HT1080 (cell line): ENCODE data around the gene WDR33. TPM values are rescaled to one million over a fixed set of nuclear protein-coding genes. Genes with fewer than 3 reads are reported as not detected.
"Not testable (repeated sequence)": the region's sequence is repeated elsewhere in the genome, so short reads cannot be mapped to it uniquely, and the experiment has no call there.

ENCODE experiments used
- DNase-seq: peaks from one replicate; pipeline ENCODE4 v3.0.0-alpha.2; 2015; ENCODE audit warnings: low read depth
- total RNA-seq: library from RNA; depleted of rRNA; stranded (reverse); fragments of >200 nt; shearing (Covaris generic); gene quantifications from 2 replicates; pipeline ENCODE4 v1.2.3, GENCODE V29; 2014

Gene WDR33
- total RNA-seq, 1 experiment from 2014 or later: 29.4 TPM

- no peak for DNase-seq
Observed at GRCh38 chr2:127811397-127812321, 688 bp upstream of the WDR33 start.

GRCh38 chr2:127810156-127810618 is 784 bp downstream of the WDR33 start:
- no peak for DNase-seq

- DNase-seq: peak; percentile 15
Observed at GRCh38 chr2:127807678-127808353, 3.2 kb downstream of the WDR33 start.

GRCh38 chr2:127806860-127807259 is 4.1 kb downstream of the WDR33 start:
- not testable (repeated sequence) for DNase-seq

- no peak for DNase-seq
Observed at GRCh38 chr2:127805491-127805890, 5.5 kb downstream of the WDR33 start.

- DNase-seq: no peak
Observed at GRCh38 chr2:127799926-127800325, 11.0 kb downstream of the WDR33 start.

- no peak for DNase-seq
Observed at GRCh38 chr2:127796389-127796788, 14.6 kb downstream of the WDR33 start.

GRCh38 chr2:127794901-127795300 is 16.1 kb downstream of the WDR33 start:
- DNase-seq: not testable (repeated sequence)

GRCh38 chr2:127792805-127793204 is 18.2 kb downstream of the WDR33 start:
- no peak for DNase-seq

GRCh38 chr2:127790694-127791529 is 20.1 kb downstream of the WDR33 start:
- no peak for DNase-seq

GRCh38 chr2:127786048-127786809 is 24.7 kb downstream of the WDR33 start:
- no peak for DNase-seq

GRCh38 chr2:127784965-127785518 is 25.9 kb downstream of the WDR33 start:
- DNase-seq: no peak

GRCh38 chr2:127783101-127783500 is 27.9 kb downstream of the WDR33 start:
- no peak for DNase-seq

GRCh38 chr2:127778850-127779249 is 32.1 kb downstream of the WDR33 start:
- no peak for DNase-seq

GRCh38 chr2:127778447-127778846 is 32.5 kb downstream of the WDR33 start:
- no peak for DNase-seq

GRCh38 chr2:127776122-127776780 is 34.7 kb downstream of the WDR33 start:
- DNase-seq: no peak

- peak; percentile 81 for DNase-seq
Observed at GRCh38 chr2:127771756-127772155, 39.2 kb downstream of the WDR33 start.

- DNase-seq: peak; percentile 84
Observed at GRCh38 chr2:127770973-127771735, 39.8 kb downstream of the WDR33 start.

GRCh38 chr2:127770534-127770933 is 40.4 kb downstream of the WDR33 start:
- not testable (repeated sequence) for DNase-seq
